OCI-LY1 (cell line): ENCODE data around the gene DMRT3.

ENCODE experiments used
- H2AFZ ChIP-seq: fragments of 200-600 bp; sonication (generic), shearing (Covaris generic); 2 replicates; pipeline ENCODE4 v1.6.0; 2014; ENCODE audit warnings: antibody characterized with exemption, mild to moderate bottlenecking, low read length
- H3F3A ChIP-seq: fragments of 200-600 bp; sonication (generic), shearing (Covaris generic); 2 replicates; pipeline ENCODE4 v1.6.0; 2014; ENCODE audit warnings: mild to moderate bottlenecking, antibody characterized with exemption, low read length, moderate library complexity; ENCODE audit not compliant: insufficient read depth
- H3K27ac ChIP-seq: fragments of 200-600 bp; sonication (generic); 2 replicates; pipeline ENCODE4 v1.5.1; 2014; ENCODE audit warnings: low read length, mixed run types, mild to moderate bottlenecking, low read depth; ENCODE audit not compliant: poor library complexity, severe bottlenecking
- H3K27me3 ChIP-seq: fragments of 200-600 bp; sonication (generic); 2 replicates; pipeline ENCODE4 v1.6.0; 2014; ENCODE audit warnings: antibody characterized with exemption, mild to moderate bottlenecking, low read length, moderate library complexity; ENCODE audit not compliant: insufficient read depth
- H3K36me3 ChIP-seq: fragments of 200-600 bp; sonication (generic); 2 replicates; pipeline ENCODE4 v1.6.1; 2014; ENCODE audit warnings: mild to moderate bottlenecking, antibody characterized with exemption, low read length, moderate library complexity, mixed read lengths; ENCODE audit not compliant: insufficient read depth
- H3K4me1 ChIP-seq: fragments of 200-600 bp; sonication (generic); 2 replicates; pipeline ENCODE4 v1.5.1; 2014; ENCODE audit warnings: mild to moderate bottlenecking, low read length, moderate library complexity; ENCODE audit not compliant: insufficient read depth, severe bottlenecking
- H3K4me2 ChIP-seq: fragments of 200-600 bp; sonication (generic), shearing (Covaris generic); 2 replicates; pipeline ENCODE4 v1.6.1; 2014; ENCODE audit warnings: low read length
- H3K4me3 ChIP-seq: fragments of 200-600 bp; sonication (generic); 2 replicates; pipeline ENCODE4 v1.5.1; 2014; ENCODE audit warnings: low read length, low read depth, mild to moderate bottlenecking, mixed read lengths; ENCODE audit not compliant: poor library complexity, severe bottlenecking
- H3K79me2 ChIP-seq: fragments of 200-600 bp; shearing (Covaris generic); 2 replicates; pipeline ENCODE4 v1.6.1; 2016; ENCODE audit warnings: mixed run types, low read length, mixed read lengths; ENCODE audit not compliant: insufficient read depth
- H3K9ac ChIP-seq: fragments of 200-600 bp; sonication (generic), shearing (Covaris generic); 2 replicates; pipeline ENCODE4 v1.6.1; 2014; ENCODE audit warnings: mild to moderate bottlenecking, low read length, mixed read lengths
- H3K9me2 ChIP-seq: fragments of 200-600 bp; sonication (generic), shearing (Covaris generic); 2 replicates; pipeline ENCODE4 v1.6.1; 2014; ENCODE audit warnings: low read depth, mild to moderate bottlenecking, low read length, mixed read lengths
- H3K9me3 ChIP-seq: fragments of 200-600 bp; shearing (Covaris generic); 2 replicates; pipeline ENCODE4 v1.6.1; 2014; ENCODE audit warnings: low read length, mixed read lengths
- H4K20me1 ChIP-seq: fragments of 200-600 bp; sonication (generic), shearing (Covaris generic); 2 replicates; pipeline ENCODE4 v1.6.0; 2016; ENCODE audit warnings: mild to moderate bottlenecking, low read length; ENCODE audit not compliant: insufficient read depth
- CTCF ChIP-seq: fragments of 200-600 bp; sonication (generic), shearing (Covaris generic); IDR thresholded peaks from 2 replicates; pipeline ENCODE4 v1.5.1; 2017; ENCODE audit warnings: mild to moderate bottlenecking, antibody characterized with exemption, low read length, moderate library complexity, mixed read lengths
- EZH2 ChIP-seq: fragments of 200-600 bp; sonication (generic), shearing (Covaris generic); IDR thresholded peaks from 2 replicates; pipeline ENCODE4 v1.8.0; 2017; ENCODE audit warnings: borderline replicate concordance, mixed run types, mild to moderate bottlenecking, antibody characterized with exemption, low read length, moderate library complexity, mixed read lengths

The DMRT3 gene

GRCh38 chr9:1018121-1018520, 41.7 kb downstream of the DMRT3 start:
- Histone ChIP-seq H3K4me3 (no peak overlapping the region), H3K9me2 (no peaks in the 10 kb centered on the region), H3K79me2 (no peaks in the 10 kb centered on the region), H3K36me3 (no peaks in the 10 kb centered on the region), H2AFZ (no peak overlapping the region), H3K9ac (no peak overlapping the region), H3K9me3 (no peaks in the 10 kb centered on the region), H4K20me1 (no peaks in the 10 kb centered on the region), H3K4me1 (no peaks in the 10 kb centered on the region), H3K27ac (no peak overlapping the region), H3F3A (no peaks in the 10 kb centered on the region), H3K4me2 (no peak overlapping the region), H3K27me3 (no peaks in the 10 kb centered on the region)
- TF ChIP-seq EZH2 (no peak), CTCF (peak; percentile 58)

GRCh38 chr9:1024112-1024511, 47.7 kb downstream of the DMRT3 start:
- Histone ChIP-seq H3K4me1 (no peaks in the 10 kb centered on the region), H3K79me2 (no peaks in the 10 kb centered on the region), H3K36me3 (no peaks in the 10 kb centered on the region), H3F3A (no peaks in the 10 kb centered on the region), H4K20me1 (no peaks in the 10 kb centered on the region), H3K4me3 (no peak overlapping the region), H3K27ac (no peak overlapping the region), H3K9me2 (no peaks in the 10 kb centered on the region), H3K27me3 (no peaks in the 10 kb centered on the region), H3K4me2 (no peak overlapping the region), H3K9ac (no peak overlapping the region), H2AFZ (no peak overlapping the region), H3K9me3 (no peaks in the 10 kb centered on the region)
- TF ChIP-seq EZH2 (no peak), CTCF (no peak)

GRCh38 chr9:1025131-1025530, 48.7 kb downstream of the DMRT3 start:
- Histone ChIP-seq H3K9ac (no peak overlapping the region), H3K9me2 (no peaks in the 10 kb centered on the region), H3K4me2 (no peak overlapping the region), H3F3A (no peaks in the 10 kb centered on the region), H3K4me3 (no peak overlapping the region), H3K36me3 (no peaks in the 10 kb centered on the region), H3K27ac (no peak overlapping the region), H3K4me1 (no peaks in the 10 kb centered on the region), H3K79me2 (no peaks in the 10 kb centered on the region), H3K27me3 (no peaks in the 10 kb centered on the region), H3K9me3 (no peaks in the 10 kb centered on the region), H2AFZ (no peak overlapping the region), H4K20me1 (no peaks in the 10 kb centered on the region)
- TF ChIP-seq EZH2 (no peak), CTCF (no peak)
